RWPE1 (cell line): ENCODE measurements around the gene USP36.
"Not testable (repeated sequence)": the region's sequence is repeated elsewhere in the genome, so short reads cannot be mapped to it uniquely, and the experiment has no call there.

Experiments used
- CTCF ChIA-PET: fragments of 350-600 bp; sonication (Branson Sonifier 250); formaldehyde crosslinking; extraction: SDS; loops from one replicate; lab custom pipeline; 2021; lab: Yijun Ruan, JAX
- POLR2A ChIA-PET: fragments of 400-600 bp; formaldehyde crosslinking; extraction: SDS; loops from one replicate; lab custom pipeline; 2020; ENCODE audit warnings: antibody characterized with exemption; ENCODE audit not compliant: low non-redundant PET; lab: Yijun Ruan, JAX
- DNase-seq: peaks from one replicate; pipeline ENCODE4 v3.0.0; 2012; ENCODE audit warnings: low spot score
- H3K27ac ChIP-seq: fragments of 450-650 bp; 2 replicates; pipeline ENCODE4 v1.5.1; 2017
- CTCF ChIP-seq: fragments of 450-650 bp; conservative IDR thresholded peaks from 2 replicates; pipeline ENCODE4 v1.5.1; 2017; ENCODE audit warnings: low read depth, mild to moderate bottlenecking

Gene USP36

GRCh38 chr17:78781104-78781892, 59.3 kb downstream of the USP36 start:
- ChIA-PET POLR2A (no interaction called here), CTCF (interaction anchor here (0.6 to 0.7 kb wide), 2 partner anchors 336 to 530 kb away, joined by 3 to 4 read pairs; no protein-coding TSS in a partner anchor)
- peak overlapping the region; percentile 88 for H3K27ac ChIP-seq
- no peak for TF ChIP-seq CTCF
- DNase-seq, result no peak

DNA sequence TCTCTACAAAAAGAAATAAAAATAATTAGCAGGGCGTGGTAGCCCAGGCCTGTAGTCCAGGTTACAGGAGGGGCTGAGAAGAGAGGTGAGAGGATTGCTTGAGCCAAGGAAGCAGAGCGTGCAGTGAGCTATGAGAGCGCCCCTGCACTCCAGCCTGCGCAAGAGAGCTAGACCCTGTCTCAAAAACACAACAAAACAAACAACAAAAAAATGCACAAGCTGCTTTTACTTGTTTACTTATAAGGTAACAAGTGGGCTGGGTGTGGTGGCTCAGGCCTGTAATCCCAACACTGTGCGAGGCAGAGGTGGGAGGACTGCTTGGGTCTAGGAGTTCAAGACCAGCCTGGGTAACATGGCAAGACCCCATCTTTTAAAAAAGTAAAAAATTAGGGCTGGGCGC, 60.3 kb downstream of the USP36 start:
- ChIA-PET POLR2A (no interaction called here), CTCF (interaction anchor here (0.5 to 0.6 kb wide), 2 partner anchors 529 to 1228 kb away, joined by 3 read pairs; no protein-coding TSS in a partner anchor)
- DNase-seq, result no peak
- H3K27ac ChIP-seq, result peak overlapping the region; percentile 88
- no peak for TF ChIP-seq CTCF

GRCh38 chr17:78779850-78780249, 60.8 kb downstream of the USP36 start:
- ChIA-PET POLR2A (no interaction called here), CTCF (no interaction called here)
- DNase-seq, result no peak
- peak overlapping the region; percentile 88 for H3K27ac ChIP-seq
- no peak for TF ChIP-seq CTCF

DNA sequence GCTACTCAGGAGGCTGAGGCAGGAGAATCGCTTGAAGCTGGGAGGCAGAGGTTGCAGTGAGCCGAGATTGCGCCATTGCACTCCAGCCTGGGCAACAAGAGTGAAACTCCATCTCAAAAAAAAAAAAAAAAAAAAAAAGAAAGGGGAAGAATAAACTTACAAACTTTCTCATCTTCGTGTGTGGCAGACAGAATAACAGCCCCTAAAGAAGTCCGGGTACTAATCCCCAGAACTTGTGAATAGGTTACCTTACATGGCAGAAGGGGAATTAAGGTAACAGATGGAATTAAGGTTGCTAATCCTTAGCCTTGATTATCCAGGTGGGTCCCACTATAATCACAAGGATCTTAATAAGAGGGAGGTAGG, 61.3 kb downstream of the USP36 start:
- POLR2A ChIA-PET, CTCF ChIA-PET, DNase-seq: not testable (repeated sequence)
- peak overlapping the region; percentile 38 for H3K27ac ChIP-seq

GRCh38 chr17:78777881-78778280, 62.7 kb downstream of the USP36 start:
- POLR2A ChIA-PET, result no interaction called here

DNA sequence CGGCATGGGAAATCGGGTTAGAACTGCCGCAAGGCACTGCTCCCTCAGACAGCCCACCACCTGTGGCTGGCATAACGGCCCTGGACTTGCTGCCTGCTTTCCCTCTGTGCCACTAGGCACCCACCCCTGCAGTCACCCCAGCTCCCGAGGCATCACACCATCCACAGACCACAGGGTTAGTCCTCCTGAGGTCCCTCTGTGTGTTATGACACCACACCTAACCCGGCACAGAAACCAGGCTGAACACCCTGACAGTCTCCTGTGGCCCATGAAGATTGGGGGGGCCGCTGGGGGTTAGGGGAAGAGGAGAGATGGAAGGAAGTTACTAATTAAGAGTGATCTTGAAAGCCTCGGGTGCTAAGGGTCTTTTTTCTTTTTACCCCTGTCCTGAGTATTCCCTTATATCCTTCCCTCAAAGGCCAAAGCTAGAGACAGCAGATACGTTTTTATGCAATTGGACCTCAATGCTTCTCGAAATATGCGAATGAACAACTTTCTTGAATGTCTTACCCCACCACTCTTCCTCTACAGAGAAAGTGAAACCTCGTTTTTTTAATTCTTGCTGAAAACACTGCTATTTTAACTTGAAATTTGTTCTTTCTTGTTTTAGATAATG, 65.5 kb downstream of the USP36 start:
- TF ChIP-seq CTCF, result no peak
- H3K27ac ChIP-seq, result peak overlapping the region; percentile 78
- DNase-seq, result no peak
- ChIA-PET POLR2A (no interaction called here), CTCF (interaction anchor here (0.6 kb wide), 1 partner anchor 521 kb away, joined by 3 read pairs; no protein-coding TSS in a partner anchor)

More at GRCh38 chr17:78777881-78778280, 62.7 kb downstream of the USP36 start:
- CTCF ChIA-PET, result interaction anchor here (0.6 to 0.8 kb wide), 2 partner anchors 920 to 1940 kb away, joined by 3 to 4 read pairs; no protein-coding TSS in a partner anchor
- TF ChIP-seq CTCF, result no peak
- H3K27ac ChIP-seq, result peak overlapping the region; percentile 36
- no peak for DNase-seq
